ENCODE results near the gene RTN4. TPM values are rescaled to one million over a fixed set of nuclear protein-coding genes. Genes with fewer than 3 reads are reported as not detected.
A peak's percentile ranks its signal among the peaks of the same experiment; 100 is the strongest.

RTN4 gene
- total and polyA plus RNA-seq, 5 donors = 183 to 283 (median 243) TPM

DNA sequence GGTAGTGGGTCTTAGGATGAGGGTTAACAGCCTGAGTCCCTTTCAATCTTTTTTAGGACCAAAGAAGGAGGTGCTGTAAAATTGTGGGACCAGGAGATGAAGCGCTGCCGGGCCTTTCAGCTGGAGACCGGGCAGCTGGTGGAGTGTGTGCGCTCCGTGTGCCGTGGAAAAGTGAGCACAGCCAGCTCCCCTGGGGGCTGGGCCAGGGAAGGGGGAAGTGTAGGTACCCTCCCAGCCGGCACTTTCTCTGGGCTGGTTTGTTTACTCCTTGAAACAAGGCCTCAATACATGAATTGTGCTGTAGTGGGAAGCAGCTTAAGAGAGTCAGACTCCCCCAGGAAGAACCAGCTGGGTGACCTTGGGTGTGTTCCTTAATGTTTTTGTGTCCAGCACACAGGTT lies 90.1 kb downstream of the RTN4 start:
- WGBS = 82% methylated on average over 7 of the region's 7 CpGs
- no peaks in the 10 kb centered on the region for H3K27me3 ChIP-seq (ENCODE audit: control insufficient read depth, insufficient read depth)
- no peaks in the 10 kb centered on the region for H3K4me1 ChIP-seq (ENCODE audit: control insufficient read depth, insufficient read depth, low read length)
- no peak overlapping the region for H3K4me3 ChIP-seq (ENCODE audit: low read length)
- no peak for ATAC-seq
- no peak overlapping the region for H3K27ac ChIP-seq (ENCODE audit: low read length)
- no peaks in the 10 kb centered on the region for H3K9me3 ChIP-seq (ENCODE audit: control insufficient read depth, low read length)
- DNase-seq = no peak
- intact Hi-C loops (cut with DNase I) = no loop called here

DNA sequence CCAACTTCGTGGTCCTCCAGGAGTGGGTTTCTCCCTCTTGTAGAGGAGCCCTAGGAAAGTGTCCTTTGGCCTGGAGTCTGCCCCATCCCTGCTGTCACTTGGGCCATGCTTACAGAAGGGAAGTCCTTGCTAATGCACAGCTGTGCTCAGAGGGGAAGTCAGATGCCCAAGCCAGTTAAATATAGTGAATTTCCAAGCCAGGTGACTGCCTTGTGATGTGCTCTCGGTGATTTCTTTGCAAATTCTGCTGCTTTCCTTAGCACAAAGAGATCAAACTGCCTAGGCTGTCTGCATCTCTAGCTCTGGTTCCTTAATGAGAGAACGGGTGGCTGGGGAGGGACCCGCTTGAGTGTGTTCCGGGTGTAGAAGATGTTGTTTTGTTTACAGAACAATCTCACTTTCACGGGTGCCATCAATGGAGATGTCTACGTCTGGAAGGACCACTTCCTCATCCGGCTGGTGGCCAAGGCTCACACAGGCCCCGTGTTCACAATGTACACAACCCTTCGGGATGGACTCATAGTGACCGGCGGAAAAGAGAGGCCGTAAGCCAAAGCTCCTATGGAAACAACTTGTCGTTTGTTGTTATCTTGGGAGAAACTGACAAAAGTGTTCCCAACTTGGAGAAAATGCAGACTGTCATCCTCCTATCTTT lies 91.4 kb downstream of the RTN4 start:
- ATAC-seq = no peak
- Histone ChIP-seq H3K27ac (ENCODE audit: low read length) (no peak overlapping the region), H3K27me3 (ENCODE audit: control insufficient read depth, insufficient read depth) (no peaks in the 10 kb centered on the region), H3K4me1 (ENCODE audit: control insufficient read depth, insufficient read depth, low read length) (no peaks in the 10 kb centered on the region), H3K4me3 (ENCODE audit: low read length) (no peak overlapping the region), H3K9me3 (ENCODE audit: control insufficient read depth, low read length) (no peaks in the 10 kb centered on the region)
- 90% methylated on average over 14 of the region's 14 CpGs for WGBS
- no peak for DNase-seq
- intact Hi-C loops (cut with DNase I) = no loop called here

- WGBS = 82% methylated on average over 18 of the region's 18 CpGs
- H3K27ac ChIP-seq (ENCODE audit: low read length) = no peak overlapping the region
- H3K4me1 ChIP-seq (ENCODE audit: control insufficient read depth, insufficient read depth, low read length) = no peaks in the 10 kb centered on the region
- DNase-seq = no peak
- no peaks in the 10 kb centered on the region for H3K27me3 ChIP-seq (ENCODE audit: control insufficient read depth, insufficient read depth)
- H3K4me3 ChIP-seq (ENCODE audit: low read length) = no peak overlapping the region
- intact Hi-C loops (cut with DNase I) = no loop called here
- ATAC-seq = no peak
- H3K9me3 ChIP-seq (ENCODE audit: control insufficient read depth, low read length) = no peaks in the 10 kb centered on the region
These were observed 92.8 kb downstream of the RTN4 start for GRCh38 chr2:54957321-54957999.

DNA sequence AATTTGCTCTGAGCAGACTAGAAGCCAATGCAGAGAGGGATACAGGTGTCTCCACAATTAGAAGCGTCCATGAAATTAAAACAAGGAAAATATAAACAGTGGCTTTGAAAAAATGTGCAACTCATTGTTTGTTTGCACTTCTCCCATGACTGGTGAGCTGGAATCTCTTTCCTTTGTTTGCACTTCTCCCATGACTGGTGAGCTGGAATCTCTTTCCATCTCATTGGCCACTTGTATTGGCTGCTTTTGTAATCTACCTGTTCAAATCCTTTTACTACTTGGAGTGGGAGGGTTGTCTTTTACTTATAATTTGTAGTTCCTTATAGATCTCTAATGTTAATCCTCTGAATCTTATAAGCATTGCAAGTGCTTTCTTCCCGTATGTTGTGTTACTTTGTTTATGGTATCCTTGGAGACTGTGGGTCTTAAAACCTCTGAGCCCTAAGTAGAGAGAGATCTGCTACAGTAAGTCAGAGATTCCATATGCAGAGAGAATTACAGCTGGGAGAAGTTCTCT lies 94.1 kb downstream of the RTN4 start:
- no peak overlapping the region for H3K4me3 ChIP-seq (ENCODE audit: low read length)
- no peaks in the 10 kb centered on the region for H3K27me3 ChIP-seq (ENCODE audit: control insufficient read depth, insufficient read depth)
- H3K27ac ChIP-seq (ENCODE audit: low read length) = no peak overlapping the region
- 82% methylated on average over 2 of the region's 2 CpGs for WGBS
- intact Hi-C loops (cut with DNase I) = no loop called here
- H3K9me3 ChIP-seq (ENCODE audit: control insufficient read depth, low read length) = no peaks in the 10 kb centered on the region
- no peak for DNase-seq
- no peaks in the 10 kb centered on the region for H3K4me1 ChIP-seq (ENCODE audit: control insufficient read depth, insufficient read depth, low read length)
- ATAC-seq = no peak

GRCh38 chr2:54955358-54956110 lies 94.7 kb downstream of the RTN4 start:
- intact Hi-C loops (cut with DNase I) = no loop called here
- no peak for DNase-seq
- Histone ChIP-seq H3K27me3 (ENCODE audit: control insufficient read depth, insufficient read depth) (no peaks in the 10 kb centered on the region), H3K4me1 (ENCODE audit: control insufficient read depth, insufficient read depth, low read length) (no peaks in the 10 kb centered on the region), H3K9me3 (ENCODE audit: control insufficient read depth, low read length) (no peaks in the 10 kb centered on the region), H3K27ac (ENCODE audit: low read length) (no peak overlapping the region), H3K4me3 (ENCODE audit: low read length) (no peak overlapping the region)
- 59% methylated on average over 9 of the region's 9 CpGs for WGBS
- ATAC-seq = peak in 1 of 2 donors; percentile 22

DNA sequence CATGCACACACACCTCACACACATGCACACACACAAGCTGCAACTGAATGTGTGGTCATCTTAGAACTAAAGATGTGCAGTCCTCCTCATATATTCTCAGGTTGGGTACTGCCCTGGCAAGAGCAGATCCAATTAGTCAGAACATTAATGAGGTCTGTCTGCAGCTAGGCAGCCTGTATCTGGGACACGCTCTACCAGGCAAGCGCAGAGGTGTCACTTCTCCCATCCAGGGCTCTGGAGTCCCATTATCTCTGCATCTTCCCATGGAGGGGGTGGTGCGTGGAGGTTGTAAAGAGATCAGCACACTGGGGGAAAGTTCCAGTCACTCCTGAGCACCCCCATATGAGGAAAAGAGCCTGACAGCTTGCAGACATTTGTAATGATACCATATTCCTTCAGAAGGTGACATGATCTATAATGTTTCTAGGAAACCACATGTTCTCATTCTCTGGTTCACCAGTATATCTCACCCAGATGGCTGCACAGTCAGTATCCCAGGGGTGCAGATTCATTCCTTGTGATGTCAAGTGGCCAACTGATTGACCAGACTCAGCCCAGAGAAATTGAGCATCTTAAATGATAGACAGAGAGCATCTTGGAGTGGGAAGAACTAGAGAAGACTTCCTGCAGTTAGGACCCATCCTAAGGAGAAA lies 95.4 kb downstream of the RTN4 start:
- intact Hi-C loops (cut with DNase I) = no loop called here
- WGBS = 93% methylated on average over 3 of the region's 3 CpGs
- Histone ChIP-seq H3K27ac (ENCODE audit: low read length) (no peak overlapping the region), H3K27me3 (ENCODE audit: control insufficient read depth, insufficient read depth) (no peaks in the 10 kb centered on the region), H3K9me3 (ENCODE audit: control insufficient read depth, low read length) (no peaks in the 10 kb centered on the region), H3K4me3 (ENCODE audit: low read length) (no peak overlapping the region), H3K4me1 (ENCODE audit: control insufficient read depth, insufficient read depth, low read length) (no peaks in the 10 kb centered on the region)
- DNase-seq (no peak), ATAC-seq (no peak)

DNA sequence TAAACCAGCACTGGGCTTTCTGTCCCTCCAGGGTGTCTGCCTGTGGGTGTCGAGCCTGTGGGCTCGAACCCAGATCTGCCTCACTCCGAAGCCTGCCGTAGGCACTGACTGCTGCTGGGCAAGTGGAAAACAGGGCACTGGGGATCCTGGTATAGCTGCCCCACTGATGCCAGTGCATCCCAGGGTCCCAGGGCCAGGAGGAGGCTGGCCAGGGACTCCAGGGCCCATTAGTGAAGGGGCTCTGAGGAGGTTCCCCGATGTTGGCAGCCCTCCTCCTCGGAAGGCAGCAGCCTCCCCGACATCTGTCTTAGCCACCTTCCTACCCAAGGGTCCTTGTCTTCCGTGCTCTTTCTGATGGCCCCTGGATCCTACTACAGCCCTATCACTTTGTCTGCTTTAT lies 96.1 kb downstream of the RTN4 start:
- Histone ChIP-seq H3K27ac (ENCODE audit: low read length) (no peak overlapping the region), H3K27me3 (ENCODE audit: control insufficient read depth, insufficient read depth) (no peaks in the 10 kb centered on the region), H3K9me3 (ENCODE audit: control insufficient read depth, low read length) (no peaks in the 10 kb centered on the region), H3K4me3 (ENCODE audit: low read length) (no peak overlapping the region), H3K4me1 (ENCODE audit: control insufficient read depth, insufficient read depth, low read length) (no peaks in the 10 kb centered on the region)
- ATAC-seq (no peak), DNase-seq (no peak)
- 80% methylated on average over 8 of the region's 8 CpGs for WGBS
- intact Hi-C loops (cut with DNase I) = no loop called here

DNA sequence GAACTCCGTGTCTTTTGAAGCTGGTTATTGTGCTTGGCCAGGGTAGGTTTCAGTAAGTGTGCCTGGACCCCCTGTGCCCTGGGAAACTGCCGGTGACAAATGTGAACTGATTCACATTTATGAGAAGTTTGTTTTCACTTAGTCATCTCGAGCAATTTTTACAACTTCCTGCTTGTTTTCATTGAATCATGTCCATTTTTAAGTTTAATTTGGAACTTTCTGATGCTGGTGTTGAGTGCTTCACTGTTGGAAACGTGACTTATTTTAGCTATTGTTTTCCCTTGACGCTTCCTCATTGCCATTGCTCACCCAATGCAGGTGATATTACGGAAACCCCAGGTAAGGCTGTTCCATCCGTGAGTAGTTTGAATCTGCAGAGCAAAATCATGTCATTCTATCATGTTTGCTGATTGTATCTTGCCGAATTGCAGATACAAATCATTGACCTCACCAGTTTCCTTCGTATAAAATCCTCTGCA lies 97.2 kb downstream of the RTN4 start:
- WGBS = 62% methylated on average over 9 of the region's 9 CpGs
- intact Hi-C loops (cut with DNase I) = no loop called here
- Histone ChIP-seq H3K4me3 (ENCODE audit: low read length) (no peak overlapping the region), H3K27me3 (ENCODE audit: control insufficient read depth, insufficient read depth) (no peaks in the 10 kb centered on the region), H3K9me3 (ENCODE audit: control insufficient read depth, low read length) (no peaks in the 10 kb centered on the region), H3K4me1 (ENCODE audit: control insufficient read depth, insufficient read depth, low read length) (no peaks in the 10 kb centered on the region), H3K27ac (ENCODE audit: low read length) (no peak overlapping the region)
- DNase-seq = no peak
- no peak for ATAC-seq

- Histone ChIP-seq H3K9me3 (ENCODE audit: control insufficient read depth, low read length) (no peaks in the 10 kb centered on the region), H3K4me3 (ENCODE audit: low read length) (no peak overlapping the region), H3K27ac (ENCODE audit: low read length) (no peak overlapping the region), H3K27me3 (ENCODE audit: control insufficient read depth, insufficient read depth) (no peaks in the 10 kb centered on the region), H3K4me1 (ENCODE audit: control insufficient read depth, insufficient read depth, low read length) (no peaks in the 10 kb centered on the region)
- no peak for DNase-seq
- WGBS = 72% methylated on average over 5 of the region's 5 CpGs
- intact Hi-C loops (cut with DNase I) = no loop called here
- no peak for ATAC-seq
These were observed 97.8 kb downstream of the RTN4 start for GRCh38 chr2:54952425-54952824.

DNA sequence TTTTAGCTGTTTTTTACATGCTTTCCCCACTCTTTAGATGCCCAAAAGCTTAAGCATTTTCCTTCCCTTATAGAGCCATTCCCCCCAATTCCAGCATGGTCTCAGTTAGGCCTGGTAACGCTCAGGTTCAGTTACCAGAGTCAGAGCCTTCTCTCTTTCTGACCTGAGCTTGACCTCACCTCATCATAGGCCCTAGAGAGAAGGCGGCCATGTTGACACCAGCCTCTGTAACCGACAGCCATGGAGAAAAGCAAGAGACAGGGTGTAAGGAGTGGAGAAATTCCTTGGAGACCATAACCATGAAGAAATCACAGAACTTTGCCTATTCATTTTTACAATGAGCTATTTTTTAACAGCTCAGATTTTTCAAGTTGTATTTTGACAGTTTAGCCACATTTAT lies 99.4 kb downstream of the RTN4 start:
- no peaks in the 10 kb centered on the region for H3K9me3 ChIP-seq (ENCODE audit: control insufficient read depth, low read length)
- peaks cover under 1% of the 10 kb centered on the region for H3K4me1 ChIP-seq (ENCODE audit: control insufficient read depth, insufficient read depth, low read length)
- DNase-seq = no peak
- H3K27me3 ChIP-seq (ENCODE audit: control insufficient read depth, insufficient read depth) = no peaks in the 10 kb centered on the region
- no peak overlapping the region for H3K4me3 ChIP-seq (ENCODE audit: low read length)
- ATAC-seq = no peak
- H3K27ac ChIP-seq (ENCODE audit: low read length) = no peak overlapping the region
- 93% methylated on average over 3 of the region's 3 CpGs for WGBS
- intact Hi-C loops (cut with DNase I) = no loop called here

- Histone ChIP-seq H3K27me3 (ENCODE audit: control insufficient read depth, insufficient read depth) (no peaks in the 10 kb centered on the region), H3K27ac (ENCODE audit: low read length) (no peak overlapping the region), H3K4me3 (ENCODE audit: low read length) (no peak overlapping the region), H3K4me1 (ENCODE audit: control insufficient read depth, insufficient read depth, low read length) (peaks cover 4% of the 10 kb centered on the region), H3K9me3 (ENCODE audit: control insufficient read depth, low read length) (no peaks in the 10 kb centered on the region)
- 96% methylated on average over 6 of the region's 6 CpGs for WGBS
- intact Hi-C loops (cut with DNase I) = no loop called here
- ATAC-seq (no peak), DNase-seq (no peak)
These were observed 100.8 kb downstream of the RTN4 start for GRCh38 chr2:54949431-54949830.
